HG03442 (cell line): ENCODE measurements around the gene KANK2.

Experiments used
- ATAC-seq: cut with Tn5 transposase; IDR thresholded peaks from one replicate; pipeline ENCODE4 v1.9.1; 2021; ENCODE audit warnings: mild to moderate bottlenecking, moderate library complexity; ENCODE audit not compliant: unreplicated experiment

Gene KANK2

GRCh38 chr19:11197291-11198174, at the start of gene KANK2:
Gene KANK2 (minus strand): TSS chr19:11197545. CDS start chr19:11194511, 3,034 bp downstream.
- peak; percentile 61 for ATAC-seq

- no peak for ATAC-seq
Measured at GRCh38 chr19:11246941-11247340, 49.6 kb upstream of the KANK2 start.

GRCh38 chr19:11244846-11245589, 47.7 kb upstream of the KANK2 start:
- no peak for ATAC-seq

- no peak for ATAC-seq
Measured at GRCh38 chr19:11243798-11244169, 46.4 kb upstream of the KANK2 start.

GRCh38 chr19:11242864-11243797, 45.8 kb upstream of the KANK2 start:
- no peak for ATAC-seq

GRCh38 chr19:11242025-11242424, 44.7 kb upstream of the KANK2 start:
- ATAC-seq: no peak

DNA sequence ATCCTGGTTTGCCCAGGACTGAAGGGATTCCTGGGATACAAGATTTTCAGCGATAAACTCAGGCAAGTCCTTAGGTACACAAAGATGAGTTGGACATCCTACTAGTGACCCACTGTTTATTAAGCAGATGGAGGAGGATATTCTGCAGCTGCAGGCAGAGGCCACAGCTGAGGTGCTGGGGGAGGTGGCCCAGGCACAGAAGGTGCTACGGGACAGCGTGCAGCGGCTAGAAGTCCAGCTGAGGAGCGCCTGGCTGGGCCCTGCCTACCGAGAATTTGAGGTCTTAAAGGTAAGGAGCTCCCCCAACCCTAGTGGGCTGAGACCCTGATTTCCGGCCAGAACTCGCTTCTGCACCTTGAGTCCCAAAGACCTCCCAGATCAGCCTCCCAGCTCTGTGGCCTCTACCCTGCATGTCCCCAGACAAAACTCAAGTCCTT, 42.7 kb upstream of the KANK2 start:
- no peak for ATAC-seq

- ATAC-seq: no peak
Measured at GRCh38 chr19:11239377-11240000, 42.1 kb upstream of the KANK2 start, which contains the start of gene ANGPTL8. Gene ANGPTL8 (plus strand): TSS chr19:11239619. CDS start chr19:11239638, 19 bp downstream.

DNA sequence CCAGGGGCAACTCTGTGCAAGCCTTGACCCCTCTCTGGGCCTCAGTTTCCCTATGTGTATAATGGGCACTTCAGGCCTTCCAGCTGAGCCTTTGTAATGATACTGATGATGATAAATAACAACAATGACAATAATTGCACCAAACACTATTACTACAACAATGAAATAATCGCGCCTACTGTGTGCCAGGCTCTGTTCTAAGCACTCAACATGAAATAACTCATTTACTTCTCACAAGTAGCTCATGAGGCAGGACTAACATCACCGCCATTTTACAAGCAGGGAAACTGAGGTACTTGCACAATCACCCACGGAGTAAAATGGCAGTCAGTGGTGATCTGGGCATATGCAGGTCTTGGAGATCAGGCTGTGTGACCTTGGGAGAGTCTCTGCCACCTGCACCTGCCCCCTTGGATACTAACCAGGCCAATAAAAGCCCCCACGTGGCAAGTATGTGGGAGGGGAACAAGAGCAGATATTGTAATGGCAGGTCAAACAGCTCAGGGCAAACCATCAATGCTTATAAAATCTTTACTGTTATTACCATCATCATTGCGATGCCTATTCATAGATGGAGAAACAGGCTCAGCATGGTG, 41.5 kb upstream of the KANK2 start:
- ATAC-seq: no peak

GRCh38 chr19:11238041-11238440, 40.7 kb upstream of the KANK2 start:
- ATAC-seq: no peak

- no peak for ATAC-seq
Measured at GRCh38 chr19:11237321-11237720, 40.0 kb upstream of the KANK2 start.

GRCh38 chr19:11236324-11237301, 39.3 kb upstream of the KANK2 start:
- no peak for ATAC-seq

DNA sequence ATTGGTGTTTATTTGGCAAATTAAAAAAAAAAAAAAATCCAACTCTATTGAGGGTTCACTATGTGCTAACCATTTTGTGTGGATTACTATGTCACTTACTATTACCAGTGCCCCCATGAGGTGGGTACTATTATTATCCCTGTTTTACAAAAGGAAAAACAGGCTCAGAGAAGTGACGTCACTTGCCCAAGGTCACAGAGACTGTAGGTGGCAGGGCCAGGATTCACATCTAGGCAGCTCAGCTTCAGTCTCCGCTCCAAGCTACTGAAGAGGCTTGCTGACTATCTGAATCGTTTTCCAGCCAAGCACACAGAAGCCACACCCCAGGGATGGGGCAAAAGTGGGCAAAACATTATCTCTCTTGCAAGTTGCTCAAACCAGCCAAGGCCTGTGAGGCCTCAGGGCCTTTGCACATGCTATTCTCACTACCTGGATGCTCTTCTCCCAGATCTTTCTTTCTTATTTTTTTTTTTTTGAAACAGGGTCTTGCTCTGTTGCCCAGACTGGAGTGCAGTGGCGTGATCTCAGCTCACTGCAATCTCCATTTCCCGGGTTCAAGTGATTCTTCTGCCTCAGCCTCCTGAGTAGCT, 37.2 kb upstream of the KANK2 start:
- ATAC-seq: no peak

- no peak for ATAC-seq
Measured at GRCh38 chr19:11233073-11233472, 35.7 kb upstream of the KANK2 start.

DNA sequence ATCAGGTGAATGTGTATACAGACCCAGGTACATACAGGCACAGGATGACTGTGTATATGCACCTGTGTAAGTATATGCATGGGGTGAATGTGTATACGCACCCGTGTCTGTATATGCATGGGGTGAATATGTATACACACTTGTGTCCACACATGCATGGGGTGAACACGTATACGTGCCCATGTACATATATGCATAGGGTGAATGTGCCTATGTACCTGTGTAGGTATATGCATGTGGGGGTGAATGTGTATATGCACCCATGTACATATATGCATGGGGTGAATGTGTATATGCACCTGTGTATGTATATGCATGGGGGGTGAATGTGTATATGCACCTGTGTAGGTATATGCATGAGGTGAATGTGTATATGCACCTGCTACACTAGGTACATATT, 35.2 kb upstream of the KANK2 start:
- no peak for ATAC-seq

DNA sequence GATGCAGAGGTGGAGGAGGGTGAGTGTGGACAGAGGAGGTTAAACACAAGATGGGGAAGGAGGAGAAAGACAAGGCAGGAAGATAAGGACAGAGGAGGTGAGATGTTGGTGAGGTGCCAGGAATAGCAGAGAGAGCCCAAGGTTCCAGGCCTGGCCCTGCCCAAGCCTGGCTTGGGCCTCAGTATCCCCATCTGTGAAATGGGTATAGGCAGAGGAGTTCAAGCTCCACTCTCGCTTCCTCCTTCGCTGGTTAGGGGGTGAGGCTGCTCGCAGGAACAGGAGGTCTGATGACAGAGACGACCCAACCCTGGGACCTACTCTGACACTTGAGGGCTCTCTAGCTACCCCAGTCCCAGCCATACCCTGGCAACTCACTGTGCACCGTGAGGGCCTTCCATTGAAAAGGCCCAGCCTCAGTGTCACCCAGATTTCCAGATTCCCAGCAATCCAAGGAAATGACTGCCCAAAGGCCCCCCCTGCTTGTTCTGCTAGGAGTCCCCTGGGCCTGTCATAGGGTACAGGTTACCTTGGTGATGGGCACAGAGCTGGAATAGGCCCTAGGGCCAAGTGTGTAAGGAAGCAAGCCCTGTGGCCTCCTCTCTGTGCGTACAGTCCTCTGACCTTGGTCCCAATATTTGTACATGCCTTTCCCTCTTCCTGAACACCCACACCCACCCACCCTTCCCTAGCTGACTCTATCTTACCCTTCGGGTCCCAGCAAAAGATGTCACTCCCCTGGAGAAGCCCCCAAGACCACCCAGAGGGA, 33.5 kb upstream of the KANK2 start:
- ATAC-seq: no peak

GRCh38 chr19:11227195-11227886, 30.0 kb upstream of the KANK2 start:
- ATAC-seq: no peak
